Endothelial cell of umbilical vein (primary cell): ENCODE data around the gene RRP8.

ENCODE experiments used
- EZH2 ChIP-seq: IDR thresholded peaks from 2 replicates; pipeline ENCODE4 v1.6.1; 2012; ENCODE audit warnings: borderline replicate concordance, low read depth, mild to moderate bottlenecking, moderate library complexity, low read length, inconsistent platforms; ENCODE audit not compliant: severe bottlenecking
- GATA2 ChIP-seq: IDR thresholded peaks from 2 replicates; pipeline ENCODE4 v1.7.0; 2011; ENCODE audit warnings: low read depth, mild to moderate bottlenecking, moderate library complexity, mixed read lengths, low read length; ENCODE audit not compliant: insufficient read length, insufficient read depth
- MYC ChIP-seq: IDR thresholded peaks from one replicate; pipeline ENCODE4 v1.6.1; 2011; ENCODE audit warnings: mild to moderate bottlenecking, low read depth, low read length
- POLR2A ChIP-seq: IDR thresholded peaks from 2 replicates; pipeline ENCODE4 v1.6.1; 2012; ENCODE audit warnings: low read depth, mild to moderate bottlenecking, control low read depth, low read length
- POLR2AphosphoS5 ChIP-seq: IDR thresholded peaks from 2 replicates; pipeline ENCODE4 v1.6.1; 2012; ENCODE audit warnings: low read depth, mild to moderate bottlenecking, control low read depth, low read length, moderate library complexity; ENCODE audit not compliant: insufficient read depth
- TF ChIP-seq, protein P1 (sequence below), 2 donors: IDR thresholded peaks; 1 replicate in 1 of 2; 2 replicates in 1 of 2; pipeline ENCODE4 v1.5.1; 2011; ENCODE audit warnings: low read length in 2 of 2, mild to moderate bottlenecking in 2 of 2, moderate library complexity in 2 of 2, control low read depth in 1 of 2, inconsistent platforms in 1 of 2, low read depth in 1 of 2; ENCODE audit not compliant: insufficient read depth in 1 of 2; ENCODE audit errors: extremely low read depth in 1 of 2
- TF ChIP-seq, protein P2 (sequence below): IDR thresholded peaks from 2 replicates; pipeline ENCODE4 v1.6.1; 2011; ENCODE audit not compliant: insufficient read depth, insufficient read length

DNA sequence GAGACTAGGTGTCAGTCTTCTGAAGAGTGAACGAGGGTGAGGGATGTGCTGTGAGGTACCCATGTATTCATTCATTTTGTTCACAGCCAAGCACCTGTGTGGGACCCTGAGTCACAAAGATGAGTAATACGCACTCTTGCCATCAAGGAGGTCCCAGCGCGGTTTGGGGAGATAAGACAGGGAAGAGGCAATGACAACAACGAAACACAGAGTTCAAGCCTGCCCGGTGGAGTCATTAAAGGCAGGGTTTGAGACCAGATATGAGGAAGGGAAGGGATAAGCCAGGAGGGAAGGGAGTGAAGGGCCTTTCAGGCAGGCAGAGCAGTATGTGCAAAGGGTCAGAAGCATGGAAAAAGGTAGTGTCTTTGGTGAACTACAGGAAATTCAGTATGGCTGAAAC, 47.6 kb upstream of the RRP8 start:
- TF ChIP-seq, protein P1, sequence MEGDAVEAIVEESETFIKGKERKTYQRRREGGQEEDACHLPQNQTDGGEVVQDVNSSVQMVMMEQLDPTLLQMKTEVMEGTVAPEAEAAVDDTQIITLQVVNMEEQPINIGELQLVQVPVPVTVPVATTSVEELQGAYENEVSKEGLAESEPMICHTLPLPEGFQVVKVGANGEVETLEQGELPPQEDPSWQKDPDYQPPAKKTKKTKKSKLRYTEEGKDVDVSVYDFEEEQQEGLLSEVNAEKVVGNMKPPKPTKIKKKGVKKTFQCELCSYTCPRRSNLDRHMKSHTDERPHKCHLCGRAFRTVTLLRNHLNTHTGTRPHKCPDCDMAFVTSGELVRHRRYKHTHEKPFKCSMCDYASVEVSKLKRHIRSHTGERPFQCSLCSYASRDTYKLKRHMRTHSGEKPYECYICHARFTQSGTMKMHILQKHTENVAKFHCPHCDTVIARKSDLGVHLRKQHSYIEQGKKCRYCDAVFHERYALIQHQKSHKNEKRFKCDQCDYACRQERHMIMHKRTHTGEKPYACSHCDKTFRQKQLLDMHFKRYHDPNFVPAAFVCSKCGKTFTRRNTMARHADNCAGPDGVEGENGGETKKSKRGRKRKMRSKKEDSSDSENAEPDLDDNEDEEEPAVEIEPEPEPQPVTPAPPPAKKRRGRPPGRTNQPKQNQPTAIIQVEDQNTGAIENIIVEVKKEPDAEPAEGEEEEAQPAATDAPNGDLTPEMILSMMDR (IDR thresholded peaks at IDR 0.05; ENCODE audit: extremely low read depth in 1 of 2, insufficient read depth in 1 of 2, low read depth in 1 of 2, low read length in 2 of 2) = no peak
- no peak for TF ChIP-seq POLR2A
- no peak for TF ChIP-seq POLR2AphosphoS5
- TF ChIP-seq EZH2 = no peak
- TF ChIP-seq MYC = no peak
- no peak for TF ChIP-seq GATA2
- TF ChIP-seq, protein P2, sequence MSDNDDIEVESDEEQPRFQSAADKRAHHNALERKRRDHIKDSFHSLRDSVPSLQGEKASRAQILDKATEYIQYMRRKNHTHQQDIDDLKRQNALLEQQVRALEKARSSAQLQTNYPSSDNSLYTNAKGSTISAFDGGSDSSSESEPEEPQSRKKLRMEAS = no peak
